ENCODE data around the gene BCL2A1.
"Not testable (repeated sequence)": the region's sequence is repeated elsewhere in the genome, so short reads cannot be mapped to it uniquely, and the experiment has no call there.

BCL2A1 gene

DNA sequence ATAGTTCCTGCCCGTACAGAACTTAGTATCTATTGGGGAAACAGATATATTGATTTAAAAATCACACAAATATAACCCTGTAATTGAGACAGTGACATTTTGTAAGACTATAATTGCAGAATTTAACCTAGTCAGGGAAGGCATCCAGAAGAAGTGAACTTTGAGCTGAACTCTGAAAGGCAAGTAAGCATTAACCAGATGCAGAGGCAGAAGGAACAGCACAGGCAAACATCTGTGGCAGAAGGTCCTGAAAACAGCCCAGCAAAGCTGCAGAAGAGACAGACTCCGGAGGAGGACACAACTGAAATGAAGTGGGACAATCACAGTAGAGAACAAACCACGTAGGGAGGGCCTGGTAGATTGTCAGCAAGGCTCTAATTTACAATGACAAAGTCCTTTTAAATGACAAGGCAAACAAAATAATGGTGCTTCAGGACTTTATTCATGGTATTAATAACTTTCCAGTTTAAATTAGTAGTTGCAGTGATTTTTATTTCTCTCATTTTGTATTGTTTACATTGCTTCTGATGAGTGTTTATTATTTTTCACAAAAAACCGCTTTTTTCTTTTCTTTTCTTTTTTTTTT lies 14.5 kb downstream of the BCL2A1 start:
- no peak for DNase-seq

DNA sequence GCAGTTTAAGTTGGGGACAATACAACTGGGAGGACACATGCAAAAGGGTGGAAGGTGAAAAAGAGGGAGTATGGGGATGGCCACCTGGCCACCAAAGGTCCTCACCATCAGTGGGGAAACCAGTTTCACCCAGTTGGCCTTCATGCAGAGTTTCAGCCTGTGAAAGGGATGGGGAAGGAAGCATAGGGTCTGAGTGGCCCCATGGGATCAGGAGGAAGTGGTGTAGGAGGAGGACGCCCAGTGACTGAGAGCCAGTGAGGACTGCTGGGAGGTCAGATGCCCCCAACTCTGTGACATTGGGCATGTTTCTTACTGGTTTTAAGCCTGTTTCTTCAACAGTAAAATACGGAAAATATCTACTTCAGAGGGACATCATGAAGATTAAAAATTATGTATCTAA lies 16.3 kb downstream of the BCL2A1 start:
- DNase-seq: no peak

DNA sequence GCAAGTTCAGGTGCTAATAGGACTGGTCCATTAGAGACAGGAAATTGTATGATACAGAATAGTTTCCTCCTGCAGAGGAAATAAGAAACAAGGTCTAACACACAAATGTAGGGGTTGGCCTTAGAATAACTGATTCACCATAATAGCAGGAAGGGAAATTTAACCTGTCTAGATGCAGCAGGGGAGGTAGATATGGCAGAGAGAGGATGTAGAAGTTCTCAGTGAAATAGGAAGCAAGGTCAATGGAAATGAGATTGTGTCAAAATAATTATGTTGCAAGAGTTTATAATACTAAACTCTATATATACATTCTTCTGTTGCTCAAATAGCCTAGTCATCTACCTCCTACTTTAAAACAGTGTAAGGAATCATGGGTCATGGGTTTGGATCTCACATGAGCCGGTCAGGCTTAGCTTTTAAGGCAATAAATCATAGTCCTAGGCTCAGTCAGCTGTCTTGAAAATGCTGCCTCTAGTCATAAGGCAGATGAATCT lies 17.0 kb downstream of the BCL2A1 start:
- DNase-seq: no peak

DNA sequence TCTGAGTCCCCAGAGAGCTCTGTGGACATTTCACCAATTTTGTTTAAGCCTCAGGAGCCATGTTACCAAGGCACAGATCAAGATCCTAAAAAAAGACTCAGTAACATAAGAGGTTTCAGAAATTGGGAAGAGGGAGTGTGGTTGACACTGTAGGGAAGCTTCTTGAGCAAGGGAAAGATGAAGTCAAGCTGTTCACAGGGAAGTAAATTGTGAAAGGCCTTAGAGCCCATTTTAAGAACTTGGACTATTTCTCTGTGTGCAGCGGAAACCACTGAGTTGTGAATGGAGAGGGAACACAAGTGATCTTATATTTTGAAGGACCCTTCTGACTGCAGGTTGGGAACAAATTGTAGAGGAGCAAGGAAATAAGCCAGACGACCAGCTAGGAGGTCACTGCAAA lies 18.7 kb downstream of the BCL2A1 start:
- DNase-seq: no peak

DNA sequence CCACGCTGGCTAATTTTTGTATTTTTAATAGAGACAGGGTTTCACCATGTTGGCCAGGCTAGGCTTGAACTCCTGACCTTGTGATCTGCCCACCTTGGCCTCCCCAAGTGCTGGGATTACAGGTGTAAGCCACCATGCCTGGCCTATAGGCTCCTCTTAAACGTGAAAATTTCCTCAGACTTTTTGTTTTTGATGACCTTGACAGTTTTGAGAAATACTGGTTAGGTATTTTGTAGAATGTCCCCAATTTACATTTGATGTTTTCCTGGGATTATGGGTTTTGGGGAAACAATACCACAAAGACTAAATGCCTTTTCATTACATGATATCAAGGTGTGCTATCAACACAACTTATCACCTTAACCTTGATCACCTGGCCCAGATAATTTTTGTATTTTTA lies 20.7 kb downstream of the BCL2A1 start:
- no peak for DNase-seq

DNA sequence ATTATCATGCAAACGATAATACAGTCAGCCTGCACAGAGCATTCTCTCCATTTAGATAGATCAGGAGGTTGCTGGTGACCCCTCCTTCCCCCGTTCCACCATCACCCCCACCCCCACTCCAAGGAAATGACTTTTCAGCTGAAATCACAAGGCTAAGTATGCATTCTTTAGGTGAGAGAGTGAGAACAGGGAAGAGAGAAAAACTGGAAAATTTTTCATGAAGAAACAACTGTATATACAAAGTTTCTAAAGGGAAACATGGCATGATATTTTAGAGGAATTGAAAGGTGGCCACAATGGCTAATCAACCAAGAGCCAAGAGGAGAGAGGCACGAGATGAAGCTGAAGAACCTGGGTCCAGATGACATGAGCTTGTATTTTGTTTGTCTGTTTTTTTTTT lies 22.2 kb downstream of the BCL2A1 start:
- DNase-seq: no peak

DNA sequence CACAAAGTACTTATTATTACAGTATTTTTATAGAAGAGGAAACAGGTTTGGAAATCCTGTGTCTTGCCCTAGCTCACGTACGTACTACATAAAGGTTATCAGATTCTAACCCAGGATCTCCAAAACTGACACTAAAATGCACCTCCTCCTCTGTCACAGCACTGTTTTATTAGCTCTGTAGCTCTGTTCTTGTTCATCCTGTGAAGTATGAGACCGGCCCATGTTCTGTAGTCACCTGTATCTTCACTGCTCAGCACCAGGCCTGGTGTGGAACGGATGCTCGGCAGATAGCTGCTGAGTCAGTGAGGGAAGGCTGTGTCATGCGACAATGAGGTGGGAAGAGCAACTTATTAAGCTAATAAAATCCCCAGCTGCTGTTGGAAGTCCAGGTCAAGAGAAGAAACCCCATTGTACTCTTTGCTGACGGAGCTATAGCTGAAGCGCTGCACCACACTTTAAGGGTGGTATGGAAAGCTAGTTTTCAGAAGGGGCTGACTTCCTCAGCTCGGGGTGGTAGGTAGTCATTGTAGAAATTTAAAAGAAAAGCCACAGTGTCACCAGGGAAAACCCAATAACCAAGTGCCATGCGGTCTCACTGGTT lies 22.8 kb downstream of the BCL2A1 start:
- DNase-seq: no peak

DNA sequence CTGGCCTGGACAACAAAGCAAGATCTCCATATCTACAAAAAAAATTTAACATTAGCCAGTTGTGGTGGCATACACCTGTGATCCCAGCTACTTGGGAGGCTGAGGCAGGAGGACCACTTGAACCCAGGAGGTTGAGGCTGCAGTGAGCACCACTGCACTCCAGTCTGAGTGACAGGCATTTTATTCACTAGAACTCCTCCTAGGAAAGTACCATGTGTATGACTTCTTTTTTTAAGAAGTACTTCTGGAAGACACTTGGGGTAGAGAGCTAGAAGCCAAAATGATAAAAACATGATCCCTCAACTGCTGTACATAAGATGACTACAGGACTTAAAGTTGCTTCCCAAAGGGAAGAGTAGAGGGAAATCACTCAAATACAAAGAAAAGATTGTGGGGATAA lies 24.0 kb downstream of the BCL2A1 start:
- DNase-seq: no peak

DNA sequence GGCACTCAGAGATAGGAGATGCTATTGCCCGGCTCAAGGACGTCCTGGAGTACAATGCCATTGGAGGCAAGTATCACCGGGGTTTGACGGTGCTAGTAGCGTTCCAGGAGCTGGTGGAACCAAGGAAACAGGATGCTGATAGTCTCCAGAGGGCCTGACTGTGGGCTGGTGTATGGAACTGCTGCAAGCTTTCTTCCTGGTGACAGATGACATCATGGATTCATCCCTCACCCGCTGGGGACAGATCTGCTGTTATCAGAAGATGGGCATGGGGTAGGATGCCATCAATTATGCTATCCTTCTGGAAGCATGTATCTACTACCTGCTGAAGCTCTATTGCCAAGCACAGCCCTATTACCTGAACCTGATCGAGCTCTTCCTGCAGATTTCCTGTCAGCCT lies 26.4 kb downstream of the BCL2A1 start:
- DNase-seq: no peak

DNA sequence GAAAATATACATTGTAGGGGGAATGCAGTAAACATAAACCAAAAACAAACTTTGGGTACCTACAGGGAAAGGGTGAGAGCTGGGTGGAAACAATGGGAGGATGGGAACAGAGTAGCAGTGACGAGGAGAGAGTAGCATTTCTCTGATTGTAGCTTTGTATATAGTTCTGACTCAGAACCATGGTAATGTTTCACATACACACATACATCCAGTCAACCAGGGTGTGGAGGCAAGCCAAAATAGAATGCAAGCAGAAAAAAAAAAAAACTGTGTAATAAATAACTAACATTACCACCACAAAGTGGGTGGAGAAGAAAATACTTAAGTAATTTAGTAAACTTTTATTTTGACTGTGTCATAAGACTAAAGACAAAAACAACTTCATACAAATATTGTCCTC lies 27.2 kb downstream of the BCL2A1 start:
- DNase-seq: no peak

DNA sequence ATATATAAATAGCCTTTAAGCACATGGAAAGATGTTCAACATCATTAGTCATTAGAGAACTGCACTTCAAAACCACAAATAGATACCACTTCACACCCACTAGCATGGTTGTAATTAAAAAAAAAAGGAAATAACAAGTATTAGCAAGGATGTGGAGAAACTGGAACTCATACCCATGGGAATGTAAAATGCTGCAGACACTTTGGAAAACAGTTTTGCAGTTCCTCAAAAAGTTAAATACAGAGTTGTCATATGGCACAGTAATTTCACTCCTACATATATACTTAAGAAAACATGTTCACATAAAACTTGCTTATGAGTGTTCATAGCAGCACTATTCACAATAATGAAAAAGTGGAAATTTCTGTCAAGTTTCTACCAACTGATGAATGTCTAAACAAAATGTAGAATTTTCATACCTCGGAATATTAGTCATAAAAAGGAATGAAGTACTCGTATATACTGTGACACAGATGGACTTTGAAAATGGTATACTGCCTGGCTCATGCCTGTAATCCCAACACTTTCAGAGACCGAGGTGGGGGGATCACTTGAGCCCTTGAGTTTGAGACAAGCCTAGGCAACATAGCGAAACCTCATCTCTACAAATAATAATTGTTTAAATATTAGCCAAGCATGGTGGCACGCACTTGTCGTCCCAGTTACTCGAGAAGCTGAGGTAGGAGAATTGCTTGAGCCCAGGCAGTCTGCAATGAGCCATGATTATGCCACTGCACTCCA lies 28.1 kb downstream of the BCL2A1 start:
- no peak for DNase-seq

DNA sequence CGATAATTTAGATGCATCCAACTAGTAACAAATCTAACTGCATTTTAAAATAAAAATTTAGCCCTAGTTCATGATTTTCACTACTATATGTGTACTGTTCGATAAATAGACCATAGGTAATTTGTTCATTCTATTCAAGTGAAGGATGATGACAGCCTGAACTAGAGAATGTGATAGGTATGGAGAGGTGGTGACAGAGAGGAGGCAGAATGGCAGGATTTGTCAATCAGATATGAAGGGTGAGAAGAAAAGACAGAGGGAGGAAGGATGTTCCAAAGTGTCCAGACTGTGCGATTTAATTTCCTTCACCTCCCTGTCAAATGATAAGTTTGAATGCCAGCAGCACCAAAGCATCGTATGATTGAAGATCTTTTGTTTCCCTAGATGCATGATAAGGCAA lies 31.6 kb downstream of the BCL2A1 start:
- DNase-seq: no peak

DNA sequence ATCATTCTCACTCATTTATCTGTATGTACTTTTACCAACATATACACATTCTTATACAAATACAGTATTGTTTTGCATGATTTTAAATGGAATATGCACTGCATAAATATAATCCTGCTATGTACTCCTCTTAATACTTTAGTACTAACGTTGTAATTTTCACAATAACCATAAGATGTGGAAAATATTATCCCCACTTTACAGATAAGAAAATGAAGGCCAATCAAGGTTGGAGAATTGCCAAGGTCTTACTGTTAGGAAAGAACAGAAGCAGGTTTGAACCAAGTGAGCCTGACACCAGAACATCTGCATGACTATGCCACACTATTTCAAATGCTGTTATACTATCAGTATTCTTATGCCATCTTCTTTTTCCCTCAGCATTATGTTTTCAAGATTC lies 32.9 kb downstream of the BCL2A1 start:
- no peak for DNase-seq

DNA sequence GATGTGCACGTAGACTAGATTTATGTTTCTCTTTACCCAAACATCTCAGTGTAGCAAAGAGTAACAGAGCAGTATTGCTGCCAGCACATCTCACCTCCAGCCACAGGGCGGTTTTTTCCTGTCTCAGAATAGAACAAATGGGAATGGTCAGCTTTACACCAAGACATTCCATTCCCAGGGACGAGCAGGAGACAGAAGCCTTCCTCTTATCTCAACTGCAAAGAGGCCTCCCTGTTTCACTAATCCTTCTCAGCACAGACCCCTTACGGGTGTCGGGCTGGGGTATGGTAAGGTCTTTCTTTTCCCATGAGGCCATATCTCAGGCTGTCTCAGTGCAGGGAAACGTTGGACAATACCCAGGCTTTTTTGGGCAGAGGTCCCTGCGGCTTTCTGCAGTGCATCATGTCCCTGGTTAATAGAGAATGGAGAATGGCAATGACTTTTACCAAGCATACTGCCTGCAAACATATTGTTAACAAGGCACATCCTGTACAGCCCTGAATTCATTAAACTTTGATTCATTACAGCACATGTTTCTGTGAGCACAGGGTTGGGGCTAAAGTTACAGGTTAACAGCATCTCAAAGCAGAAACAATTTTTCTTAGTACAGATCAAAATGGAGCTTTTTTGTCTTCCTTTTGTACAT lies 35.3 kb downstream of the BCL2A1 start:
- DNase-seq: not testable (repeated sequence)

DNA sequence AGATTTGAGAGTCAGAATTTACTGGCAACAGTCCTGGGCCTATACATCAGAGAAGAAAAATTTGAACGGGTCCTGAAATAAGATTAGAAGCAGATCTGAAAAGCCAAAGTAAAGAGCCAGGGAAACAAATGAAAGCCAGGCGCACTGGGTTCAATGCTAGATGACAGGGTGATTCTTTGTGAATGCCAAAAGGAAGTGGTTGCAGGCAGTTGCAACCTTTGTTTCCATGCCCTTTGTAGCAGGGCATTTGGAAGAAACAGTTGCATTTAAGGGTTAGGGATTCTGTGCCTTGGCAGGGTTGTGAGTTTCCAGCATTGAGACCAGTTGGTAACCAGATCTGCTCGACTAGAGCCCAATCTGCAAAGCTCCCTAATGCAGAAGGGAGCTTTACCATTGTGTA lies 37.8 kb downstream of the BCL2A1 start:
- no peak for DNase-seq

DNA sequence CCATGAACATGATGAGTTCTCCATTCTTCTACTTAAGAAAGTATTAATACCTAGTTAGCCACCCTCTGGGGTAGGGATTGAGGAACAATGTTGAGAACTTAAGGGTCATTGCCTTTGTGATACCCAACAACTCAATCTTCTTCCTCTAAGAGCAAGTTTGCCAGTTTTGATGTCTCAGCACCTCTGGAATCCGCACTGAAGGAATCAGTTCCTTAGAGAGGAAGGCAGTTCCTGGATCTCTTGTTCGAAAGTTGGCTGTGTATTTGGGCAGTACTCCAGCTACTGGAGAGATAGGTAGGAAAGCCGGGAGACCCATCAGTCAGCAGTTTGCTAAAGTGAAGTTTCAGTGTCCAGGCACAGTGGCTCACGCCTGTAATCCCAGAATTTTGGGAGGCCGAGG lies 38.5 kb downstream of the BCL2A1 start:
- DNase-seq: no peak

DNA sequence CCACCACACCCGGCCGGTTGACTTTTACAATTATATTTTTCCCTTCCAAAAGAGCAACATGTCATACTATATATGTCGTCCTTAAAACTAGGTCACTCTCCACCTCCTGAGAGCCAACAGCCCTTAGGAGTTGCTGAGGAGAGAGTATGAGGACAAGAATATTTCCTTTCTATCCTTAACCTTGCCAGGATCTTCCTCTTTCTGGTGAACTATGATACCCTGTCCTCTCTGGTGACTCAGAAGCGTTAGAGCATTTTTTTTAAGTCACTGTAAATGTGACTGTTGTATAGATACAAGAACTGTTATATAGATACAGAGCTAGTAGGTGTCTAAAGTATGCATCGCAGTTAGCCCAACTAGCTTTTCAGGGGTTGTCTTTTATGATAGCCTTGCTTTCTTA lies 40.5 kb downstream of the BCL2A1 start:
- no peak for DNase-seq

DNA sequence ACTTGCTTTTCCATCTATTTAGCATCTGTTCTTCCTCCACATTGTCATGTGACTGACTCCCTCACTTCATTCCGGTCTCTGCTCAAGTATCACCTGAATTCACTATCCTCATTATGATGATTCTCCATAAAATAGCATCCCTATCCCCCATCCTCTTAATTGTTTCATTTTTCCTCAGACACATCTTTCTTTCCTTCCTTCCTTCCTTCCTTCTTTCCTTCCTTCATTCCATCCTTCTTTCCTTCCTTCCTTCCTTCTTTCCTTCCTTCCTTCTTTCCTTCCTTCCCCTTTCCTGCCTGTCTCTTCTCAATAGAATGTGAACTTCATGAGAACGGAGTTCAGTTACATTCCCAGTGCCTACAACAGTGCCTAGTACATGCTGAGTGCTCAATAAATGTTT lies 41.6 kb downstream of the BCL2A1 start:
- DNase-seq: no peak

DNA sequence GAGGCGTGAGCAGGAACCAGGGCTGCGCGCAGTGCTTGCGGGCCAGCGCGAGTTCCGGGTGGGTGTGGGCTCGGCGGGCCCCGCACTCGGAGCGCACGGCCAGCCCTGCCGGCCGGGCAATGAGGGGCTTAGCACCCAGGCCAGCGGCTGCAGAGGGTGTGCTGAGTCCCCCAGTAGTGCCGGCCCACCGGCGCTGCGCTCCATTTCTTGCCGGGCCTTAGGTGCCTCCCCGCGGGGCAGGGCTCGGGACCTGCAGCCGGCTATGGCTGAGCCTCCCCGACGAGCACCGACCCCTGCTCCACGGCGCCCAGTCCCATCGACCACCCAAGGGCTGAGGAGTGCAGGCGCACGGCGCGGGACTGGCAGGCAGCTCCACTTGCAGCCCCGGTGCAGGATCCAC lies 44.9 kb downstream of the BCL2A1 start:
- DNase-seq: not testable (repeated sequence)

DNA sequence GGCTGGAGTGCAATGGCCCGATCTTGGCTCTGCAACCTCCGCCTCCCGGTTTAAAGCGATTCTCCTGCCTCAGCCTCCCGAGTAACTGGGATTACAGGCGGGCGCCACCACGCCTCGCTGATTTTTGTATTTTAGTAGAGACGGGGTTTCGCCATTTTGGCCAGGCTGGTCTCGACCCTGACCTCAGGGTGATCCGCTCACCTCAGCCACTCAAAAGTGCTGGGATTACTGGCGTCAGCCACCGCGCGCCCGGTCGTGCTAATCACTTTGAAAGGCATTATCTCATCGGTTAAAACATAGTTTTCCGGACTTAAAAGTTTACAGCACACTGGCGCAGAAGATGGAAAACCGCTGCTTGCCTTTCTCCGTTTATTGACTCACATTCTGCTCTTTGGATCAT lies 46.6 kb downstream of the BCL2A1 start:
- DNase-seq: no peak

DNA sequence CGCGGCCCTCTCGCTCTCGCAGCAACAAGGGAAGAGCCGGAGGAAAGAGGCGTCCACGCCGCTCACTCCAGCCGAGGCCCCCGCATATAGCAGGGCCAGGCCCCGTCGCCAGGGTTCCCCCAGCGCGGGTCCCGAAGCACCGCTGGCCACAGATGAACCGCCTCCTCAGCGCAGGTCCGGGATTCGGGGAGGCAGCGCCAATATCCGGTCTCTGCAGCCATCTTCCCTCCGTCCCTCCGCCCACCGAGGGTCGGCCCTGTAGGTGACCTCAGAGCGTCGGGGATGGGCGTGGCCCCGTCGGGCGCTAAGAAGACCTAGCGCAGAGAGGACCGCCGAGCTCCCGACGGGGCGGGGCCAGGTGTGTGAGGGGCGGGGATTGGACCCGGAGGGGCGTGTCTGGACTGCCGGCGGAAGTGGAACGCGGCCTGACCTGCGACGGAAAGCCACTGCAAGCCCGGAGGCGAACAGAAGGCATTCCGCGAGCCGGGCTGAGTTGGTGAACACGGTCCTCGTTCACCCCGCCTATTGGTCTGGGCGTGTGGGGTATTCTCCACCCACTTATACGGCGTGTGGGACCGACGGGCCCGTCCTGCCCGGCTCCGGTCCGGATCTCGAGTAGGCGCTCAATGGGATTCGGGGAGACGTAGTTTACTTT lies 47.4 kb downstream of the BCL2A1 start:
- peak; percentile 98 to 99 for DNase-seq

DNA sequence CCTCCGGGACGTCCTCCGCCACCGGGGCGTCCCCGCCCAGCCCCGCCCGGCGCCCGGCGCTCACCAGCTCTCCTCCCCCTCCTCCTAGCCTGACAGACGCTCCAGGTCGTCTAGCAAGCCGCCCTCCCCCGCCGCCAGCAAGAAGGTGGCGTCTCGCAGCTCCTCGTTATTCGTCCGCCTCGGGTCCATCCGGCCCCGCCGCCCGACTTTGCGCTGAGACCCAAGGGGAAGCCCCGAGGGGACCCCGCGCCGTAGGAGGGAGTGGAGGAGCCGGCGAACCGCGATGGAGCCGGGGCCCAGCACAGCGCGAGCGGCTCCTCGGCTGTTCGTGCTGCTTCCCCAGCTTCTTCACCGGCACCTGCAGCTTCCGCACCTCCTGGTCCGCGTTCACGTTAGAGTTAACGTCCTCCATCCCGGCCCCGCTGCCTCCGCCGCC lies 47.9 kb downstream of the BCL2A1 start:
- peak; percentile 75 to 78 for DNase-seq

DNA sequence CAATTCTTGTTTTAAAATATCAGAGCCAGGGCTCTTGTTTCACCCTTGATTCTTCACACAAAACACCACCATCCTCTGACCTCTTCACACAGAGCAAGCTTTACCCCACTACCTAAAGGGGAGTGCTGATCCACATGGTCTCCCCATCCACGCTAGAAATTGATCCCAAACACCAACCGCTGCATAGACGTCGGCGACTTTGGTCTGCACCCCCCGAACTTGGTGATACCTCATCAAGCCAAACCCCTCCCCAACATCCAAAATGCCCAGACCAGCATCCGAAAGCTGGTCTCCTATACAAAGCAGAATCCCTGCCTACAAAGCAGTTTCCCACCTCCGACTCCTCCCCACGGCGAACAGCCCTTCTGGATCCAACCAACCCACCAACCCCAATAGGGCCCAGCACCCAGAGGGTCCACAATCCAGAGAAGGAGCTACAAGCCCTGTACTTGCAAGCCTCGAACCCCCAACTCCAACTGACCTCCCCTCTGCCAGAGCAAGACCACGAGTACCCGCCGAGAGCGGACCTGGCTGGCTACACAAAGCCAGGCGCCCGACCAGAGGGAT lies 48.4 kb downstream of the BCL2A1 start:
- no peak for DNase-seq

Measured in CD4-positive, alpha-beta T cell treated with Interleukin-1 beta for 1 hour (primary cell).